Astrocyte (in vitro differentiated cells and primary cell): Measurements from ENCODE around the gene RAF1. TPM values are rescaled to one million over a fixed set of nuclear protein-coding genes. Genes with fewer than 3 reads are reported as not detected.

Experiments
- DNase-seq: peaks from one replicate; pipeline ENCODE4 v3.0.0-alpha.2; 2010; ENCODE audit warnings: low read depth
- FAIRE-seq: peaks from 2 replicates; lab custom pipeline; 2011; peaks lifted over from hg19 to GRCh38; lab: Jason Lieb, UNC
- H2AFZ ChIP-seq: 2 replicates; pipeline ENCODE4 v1.6.0; 2012; ENCODE audit warnings: low read depth, low read length, inconsistent platforms
- H3K27ac ChIP-seq: 2 replicates; pipeline ENCODE4 v1.5.1; 2011; ENCODE audit warnings: low read depth, low read length, inconsistent platforms
- H3K27me3 ChIP-seq: 2 replicates; pipeline ENCODE4 v1.6.0; 2011; ENCODE audit warnings: low read length, inconsistent platforms; ENCODE audit not compliant: insufficient read depth
- H3K36me3 ChIP-seq: 2 replicates; pipeline ENCODE4 v1.5.1; 2011; ENCODE audit warnings: low read length, inconsistent platforms; ENCODE audit not compliant: insufficient read depth
- H3K4me1 ChIP-seq: 2 replicates; pipeline ENCODE4 v1.5.1; 2011; ENCODE audit warnings: low read length, inconsistent platforms; ENCODE audit not compliant: insufficient read depth
- H3K4me2 ChIP-seq: 2 replicates; pipeline ENCODE4 v1.6.0; 2012; ENCODE audit warnings: low read length, inconsistent platforms
- H3K4me3 ChIP-seq: 2 replicates; pipeline ENCODE4 v1.5.1; 2011; ENCODE audit warnings: low read depth, mild to moderate bottlenecking, low read length, inconsistent platforms; ENCODE audit not compliant: insufficient read depth
- H3K79me2 ChIP-seq: 2 replicates; pipeline ENCODE4 v1.6.0; 2012; ENCODE audit warnings: mild to moderate bottlenecking, low read length, inconsistent platforms; ENCODE audit not compliant: insufficient read depth
- H3K9ac ChIP-seq: 2 replicates; pipeline ENCODE4 v1.6.0; 2012; ENCODE audit warnings: mild to moderate bottlenecking, low read length, inconsistent platforms
- H3K9me3 ChIP-seq: 2 replicates; pipeline ENCODE4 v1.5.1; 2012; ENCODE audit warnings: low read depth, mild to moderate bottlenecking, low read length, inconsistent platforms; ENCODE audit not compliant: insufficient read depth
- H4K20me1 ChIP-seq: 2 replicates; pipeline ENCODE4 v1.6.0; 2012; ENCODE audit warnings: low read length, inconsistent platforms; ENCODE audit not compliant: insufficient read depth
- H3K27ac Mint-ChIP-seq: one replicate; pipeline ENCODE4 v1.8.0; 2021; ENCODE audit warnings: mild to moderate bottlenecking, mixed read lengths; ENCODE audit not compliant: unreplicated experiment
- H3K27me3 Mint-ChIP-seq: one replicate; pipeline ENCODE4 v1.8.0; 2021; ENCODE audit warnings: low read depth, mixed read lengths; ENCODE audit not compliant: unreplicated experiment
- H3K36me3 Mint-ChIP-seq: one replicate; pipeline ENCODE4 v1.8.0; 2021; ENCODE audit warnings: low read depth, mixed read lengths; ENCODE audit not compliant: unreplicated experiment
- H3K4me1 Mint-ChIP-seq: one replicate; pipeline ENCODE4 v1.8.0; 2021; ENCODE audit warnings: low read depth, mixed read lengths; ENCODE audit not compliant: unreplicated experiment
- H3K4me3 Mint-ChIP-seq: one replicate; pipeline ENCODE4 v1.8.0; 2021; ENCODE audit warnings: mild to moderate bottlenecking, moderate library complexity, mixed read lengths; ENCODE audit not compliant: unreplicated experiment
- H3K9me3 Mint-ChIP-seq: one replicate; pipeline ENCODE4 v1.8.0; 2021; ENCODE audit warnings: mild to moderate bottlenecking, mixed read lengths; ENCODE audit not compliant: unreplicated experiment
- EZH2 ChIP-seq: IDR thresholded peaks from 2 replicates; pipeline ENCODE4 v1.6.1; 2012; ENCODE audit warnings: mild to moderate bottlenecking, low read length, inconsistent platforms; ENCODE audit not compliant: insufficient read depth
- total RNA-seq: library from RNA; stranded (reverse); gene quantifications from 2 replicates; pipeline ENCODE4 v1.2.1, GENCODE V29; 2021
- TF ChIP-seq, protein P1 (sequence below): IDR thresholded peaks from 2 replicates; pipeline ENCODE4 v1.5.1; 2011; ENCODE audit warnings: low read depth, mild to moderate bottlenecking, inconsistent platforms, low read length, moderate library complexity; ENCODE audit not compliant: insufficient read depth

The RAF1 gene
- total RNA-seq, 1 donor from 2014 or later, result 80.9 TPM

DNA sequence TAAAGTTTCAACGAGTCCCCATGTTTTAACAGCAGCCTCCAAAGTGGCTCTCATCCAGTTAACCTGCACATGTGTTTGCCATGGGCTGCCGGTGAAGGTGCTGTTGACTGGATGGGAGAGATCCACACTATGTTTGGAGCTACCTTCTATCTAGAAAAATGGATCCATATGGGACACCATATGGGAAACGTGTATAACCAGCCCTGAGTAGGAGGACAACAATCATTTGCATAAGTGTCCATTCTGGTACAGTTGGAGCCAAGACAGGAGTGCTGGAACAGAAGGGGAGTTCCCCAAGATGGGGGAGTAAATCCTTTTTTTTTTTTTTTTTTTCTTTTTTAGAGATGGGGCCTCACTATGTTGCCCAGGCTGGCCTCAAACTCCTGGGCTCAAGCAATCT is 70.4 kb downstream of the RAF1 start:
- H3K4me1 ChIP-seq, result no peaks in the 10 kb centered on the region
- no peak overlapping the region for H2AFZ ChIP-seq
- no peak overlapping the region for H3K4me2 ChIP-seq
- Mint-ChIP-seq H3K4me3 (no peak overlapping the region), H3K36me3 (peaks cover 28% of the 10 kb centered on the region), H3K27ac (no peak overlapping the region), H3K9me3 (no peaks in the 10 kb centered on the region), H3K27me3 (no peaks in the 10 kb centered on the region), H3K4me1 (peaks cover 1% of the 10 kb centered on the region)
- peaks cover 8% of the 10 kb centered on the region for H3K79me2 ChIP-seq
- H3K9ac ChIP-seq, result no peak overlapping the region
- H3K4me3 ChIP-seq, result no peak overlapping the region
- H3K27ac ChIP-seq, result no peak overlapping the region
- no peaks in the 10 kb centered on the region for H3K9me3 ChIP-seq
- TF ChIP-seq EZH2, result no peak
- TF ChIP-seq, protein P1, sequence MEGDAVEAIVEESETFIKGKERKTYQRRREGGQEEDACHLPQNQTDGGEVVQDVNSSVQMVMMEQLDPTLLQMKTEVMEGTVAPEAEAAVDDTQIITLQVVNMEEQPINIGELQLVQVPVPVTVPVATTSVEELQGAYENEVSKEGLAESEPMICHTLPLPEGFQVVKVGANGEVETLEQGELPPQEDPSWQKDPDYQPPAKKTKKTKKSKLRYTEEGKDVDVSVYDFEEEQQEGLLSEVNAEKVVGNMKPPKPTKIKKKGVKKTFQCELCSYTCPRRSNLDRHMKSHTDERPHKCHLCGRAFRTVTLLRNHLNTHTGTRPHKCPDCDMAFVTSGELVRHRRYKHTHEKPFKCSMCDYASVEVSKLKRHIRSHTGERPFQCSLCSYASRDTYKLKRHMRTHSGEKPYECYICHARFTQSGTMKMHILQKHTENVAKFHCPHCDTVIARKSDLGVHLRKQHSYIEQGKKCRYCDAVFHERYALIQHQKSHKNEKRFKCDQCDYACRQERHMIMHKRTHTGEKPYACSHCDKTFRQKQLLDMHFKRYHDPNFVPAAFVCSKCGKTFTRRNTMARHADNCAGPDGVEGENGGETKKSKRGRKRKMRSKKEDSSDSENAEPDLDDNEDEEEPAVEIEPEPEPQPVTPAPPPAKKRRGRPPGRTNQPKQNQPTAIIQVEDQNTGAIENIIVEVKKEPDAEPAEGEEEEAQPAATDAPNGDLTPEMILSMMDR, result no peak
- no peaks in the 10 kb centered on the region for H3K27me3 ChIP-seq
- DNase-seq (no peak), FAIRE-seq (no peak)
- H4K20me1 ChIP-seq, result peaks cover 27% of the 10 kb centered on the region
- H3K36me3 ChIP-seq, result peaks cover 50% of the 10 kb centered on the region

DNA sequence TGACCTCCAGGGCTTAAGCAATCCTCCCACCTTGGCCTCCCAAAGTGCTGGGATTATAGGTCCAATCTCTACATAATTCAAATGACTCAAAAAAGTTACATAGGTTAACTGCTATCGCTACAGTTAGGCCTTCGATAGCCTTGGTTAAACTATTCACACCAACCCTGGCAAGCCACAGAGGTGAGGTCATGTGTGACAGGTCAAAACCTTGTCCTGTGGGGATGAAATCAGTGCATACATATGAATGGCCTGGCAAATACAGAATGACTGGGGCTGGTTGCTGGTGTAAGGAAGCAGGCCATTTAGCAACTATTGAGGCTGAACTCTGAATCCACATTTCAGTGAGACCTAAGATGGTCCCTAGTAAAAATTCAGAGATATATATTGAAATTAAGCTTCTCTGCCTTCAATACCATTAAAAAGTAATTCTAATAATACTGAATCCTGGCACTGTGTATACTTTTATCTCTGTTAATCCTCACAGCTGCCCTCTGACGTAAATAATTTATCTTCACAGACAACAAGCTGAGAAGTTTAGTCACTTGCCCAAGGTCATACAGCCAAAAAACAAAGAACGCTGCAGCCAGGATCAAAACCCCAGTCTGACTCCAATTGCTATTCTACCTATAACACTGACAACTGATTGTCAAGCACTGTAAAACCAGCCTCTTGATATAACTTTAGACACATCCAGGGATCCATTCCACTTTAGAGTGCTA is 71.8 kb downstream of the RAF1 start:
- H3K4me1 ChIP-seq, result peaks cover 10% of the 10 kb centered on the region
- peaks cover 50% of the 10 kb centered on the region for H3K36me3 ChIP-seq
- H3K9ac ChIP-seq, result no peak overlapping the region
- peaks cover 25% of the 10 kb centered on the region for H3K36me3 Mint-ChIP-seq
- no peaks in the 10 kb centered on the region for H3K9me3 ChIP-seq
- no peak overlapping the region for H3K4me3 ChIP-seq
- no peaks in the 10 kb centered on the region for H3K9me3 Mint-ChIP-seq
- peaks cover 40% of the 10 kb centered on the region for H4K20me1 ChIP-seq
- H3K4me2 ChIP-seq, result no peak overlapping the region
- H3K27ac Mint-ChIP-seq, result no peak overlapping the region
- H2AFZ ChIP-seq, result no peak overlapping the region
- H3K27ac ChIP-seq, result no peak overlapping the region
- FAIRE-seq (no peak), DNase-seq (no peak)
- H3K79me2 ChIP-seq, result peaks cover 8% of the 10 kb centered on the region
- no peaks in the 10 kb centered on the region for H3K27me3 Mint-ChIP-seq
- no peaks in the 10 kb centered on the region for H3K27me3 ChIP-seq
- H3K4me3 Mint-ChIP-seq, result no peak overlapping the region
- TF ChIP-seq, protein P1, result no peak
- TF ChIP-seq EZH2, result no peak
- peaks cover 5% of the 10 kb centered on the region for H3K4me1 Mint-ChIP-seq

DNA sequence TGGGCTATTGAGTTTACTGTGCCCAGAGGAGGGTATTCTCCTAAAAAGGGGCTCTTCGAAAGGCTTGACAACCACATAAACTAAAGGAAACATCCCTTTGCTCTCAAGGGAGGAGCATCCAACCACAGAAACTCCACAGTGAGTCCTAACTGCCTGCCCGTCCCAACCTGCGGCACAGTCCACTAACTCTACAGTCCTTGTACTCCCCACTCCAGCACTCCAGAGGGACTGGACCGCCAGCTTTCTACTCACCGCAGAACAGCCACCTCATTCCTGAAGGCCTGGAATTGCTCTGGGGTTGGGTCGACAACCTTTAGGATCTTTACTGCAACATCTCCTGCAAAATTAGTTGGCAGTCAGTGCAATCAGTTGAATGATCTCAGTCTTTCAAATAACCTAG is 72.5 kb downstream of the RAF1 start:
- H3K36me3 Mint-ChIP-seq, result peaks cover 19% of the 10 kb centered on the region
- Histone ChIP-seq H3K4me2 (no peak overlapping the region), H4K20me1 (peaks cover 42% of the 10 kb centered on the region), H3K4me3 (no peak overlapping the region), H3K36me3 (peaks cover 52% of the 10 kb centered on the region), H3K27ac (no peak overlapping the region), H3K4me1 (peaks cover 10% of the 10 kb centered on the region), H3K27me3 (no peaks in the 10 kb centered on the region), H3K79me2 (peaks cover 8% of the 10 kb centered on the region), H3K9ac (no peak overlapping the region), H3K9me3 (no peaks in the 10 kb centered on the region), H2AFZ (no peak overlapping the region)
- no peaks in the 10 kb centered on the region for H3K27me3 Mint-ChIP-seq
- no peak overlapping the region for H3K4me3 Mint-ChIP-seq
- H3K9me3 Mint-ChIP-seq, result no peaks in the 10 kb centered on the region
- H3K4me1 Mint-ChIP-seq, result peaks cover 5% of the 10 kb centered on the region
- TF ChIP-seq, protein P1, result no peak
- no peak for TF ChIP-seq EZH2
- FAIRE-seq (no peak), DNase-seq (no peak)
- no peak overlapping the region for H3K27ac Mint-ChIP-seq
